HG03060 (cell line): ENCODE measurements around the gene TMEM161A.
"Not testable (repeated sequence)": the region's sequence is repeated elsewhere in the genome, so short reads cannot be mapped to it uniquely, and the experiment has no call there.

ENCODE experiments used
- ATAC-seq: cut with Tn5 transposase; IDR thresholded peaks from one replicate; pipeline ENCODE4 v1.9.1; 2021; ENCODE audit warnings: low read depth, moderate number of reproducible peaks; ENCODE audit not compliant: unreplicated experiment

TMEM161A gene

DNA sequence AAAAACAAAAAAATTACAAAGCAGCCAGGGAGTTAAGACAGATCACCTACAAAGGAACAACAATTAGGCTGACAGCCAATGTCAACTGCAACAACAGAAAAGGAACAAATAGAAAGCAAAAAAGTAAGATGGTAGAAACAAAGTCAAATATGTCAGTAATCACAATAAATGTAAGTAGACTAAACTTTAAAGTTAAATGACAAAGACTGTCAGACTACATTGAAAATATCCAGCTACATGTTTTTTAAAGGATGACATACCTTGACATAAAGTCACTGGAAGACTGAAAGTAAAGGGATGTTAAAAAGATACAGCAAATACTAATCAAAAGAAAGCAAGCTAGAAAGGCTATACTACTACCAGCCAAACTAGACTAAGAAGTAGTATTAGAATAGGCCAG lies 14.9 kb downstream of the TMEM161A start:
- no peak for ATAC-seq

DNA sequence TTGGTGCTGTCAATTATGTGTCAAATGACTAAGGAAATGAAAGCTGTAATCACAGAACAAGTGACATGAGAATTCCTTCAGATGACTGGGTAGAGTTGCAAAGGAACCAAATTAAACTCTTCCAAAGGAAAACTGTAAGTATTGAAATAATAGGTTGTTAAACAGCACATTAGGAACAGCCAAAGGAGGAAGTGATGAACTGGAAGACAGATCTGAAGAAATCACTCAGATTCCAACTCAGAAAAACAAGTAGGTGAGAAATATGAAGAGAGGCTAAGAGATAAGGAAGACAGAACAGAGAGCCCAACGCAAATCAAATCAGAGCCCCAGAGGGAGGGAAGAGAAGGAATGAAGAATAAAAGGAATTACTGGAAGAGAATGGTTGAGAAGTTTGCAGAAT lies 15.4 kb downstream of the TMEM161A start:
- ATAC-seq, result no peak

- no peak for ATAC-seq
These were observed 16.9 kb downstream of the TMEM161A start for GRCh38 chr19:19121371-19121770.

DNA sequence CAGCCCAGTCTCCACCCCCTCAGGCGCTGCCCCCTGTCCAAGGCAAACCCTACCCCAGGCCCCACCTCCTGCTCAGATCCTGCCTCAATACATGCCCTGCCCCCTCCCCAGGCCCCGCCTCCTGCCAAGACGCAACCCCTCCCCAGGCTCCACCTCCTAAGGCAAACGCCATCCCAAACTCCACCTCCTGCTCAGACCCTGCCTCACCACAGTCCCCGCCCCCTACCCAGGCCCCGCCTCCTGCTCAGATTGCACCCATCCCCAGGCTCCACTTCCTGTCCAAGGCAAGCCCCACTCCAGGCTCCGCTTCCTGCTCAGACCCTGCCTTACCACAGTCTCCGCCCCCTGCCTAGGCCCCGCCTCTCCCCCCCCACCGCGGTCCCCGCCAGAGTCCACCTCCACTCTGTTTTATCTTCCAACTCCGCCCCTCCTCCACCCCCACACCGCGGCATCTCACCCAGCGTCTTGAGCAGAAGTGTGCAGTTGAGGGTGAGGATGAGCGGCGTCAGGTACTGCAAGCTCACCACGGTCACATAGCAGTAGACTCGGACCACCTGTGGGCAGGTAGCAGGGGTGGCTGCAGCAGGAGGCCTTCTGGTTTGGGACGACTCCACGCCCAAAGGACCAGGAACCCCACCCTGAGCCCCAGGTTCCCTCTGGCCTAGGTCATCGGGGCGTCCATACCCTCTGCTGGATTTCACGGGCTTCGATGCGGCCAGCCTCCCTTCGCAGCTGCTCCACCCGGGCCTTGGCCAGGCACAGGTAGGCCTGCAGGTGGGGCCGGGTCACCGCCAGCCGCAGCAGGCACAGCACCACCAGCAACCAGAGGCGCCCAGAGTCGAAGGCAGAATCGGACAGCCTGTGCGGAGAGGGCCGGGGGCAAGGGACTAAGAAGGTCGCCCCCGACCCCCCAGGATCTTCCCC lies 17.7 kb downstream of the TMEM161A start:
- ATAC-seq, result no peak

DNA sequence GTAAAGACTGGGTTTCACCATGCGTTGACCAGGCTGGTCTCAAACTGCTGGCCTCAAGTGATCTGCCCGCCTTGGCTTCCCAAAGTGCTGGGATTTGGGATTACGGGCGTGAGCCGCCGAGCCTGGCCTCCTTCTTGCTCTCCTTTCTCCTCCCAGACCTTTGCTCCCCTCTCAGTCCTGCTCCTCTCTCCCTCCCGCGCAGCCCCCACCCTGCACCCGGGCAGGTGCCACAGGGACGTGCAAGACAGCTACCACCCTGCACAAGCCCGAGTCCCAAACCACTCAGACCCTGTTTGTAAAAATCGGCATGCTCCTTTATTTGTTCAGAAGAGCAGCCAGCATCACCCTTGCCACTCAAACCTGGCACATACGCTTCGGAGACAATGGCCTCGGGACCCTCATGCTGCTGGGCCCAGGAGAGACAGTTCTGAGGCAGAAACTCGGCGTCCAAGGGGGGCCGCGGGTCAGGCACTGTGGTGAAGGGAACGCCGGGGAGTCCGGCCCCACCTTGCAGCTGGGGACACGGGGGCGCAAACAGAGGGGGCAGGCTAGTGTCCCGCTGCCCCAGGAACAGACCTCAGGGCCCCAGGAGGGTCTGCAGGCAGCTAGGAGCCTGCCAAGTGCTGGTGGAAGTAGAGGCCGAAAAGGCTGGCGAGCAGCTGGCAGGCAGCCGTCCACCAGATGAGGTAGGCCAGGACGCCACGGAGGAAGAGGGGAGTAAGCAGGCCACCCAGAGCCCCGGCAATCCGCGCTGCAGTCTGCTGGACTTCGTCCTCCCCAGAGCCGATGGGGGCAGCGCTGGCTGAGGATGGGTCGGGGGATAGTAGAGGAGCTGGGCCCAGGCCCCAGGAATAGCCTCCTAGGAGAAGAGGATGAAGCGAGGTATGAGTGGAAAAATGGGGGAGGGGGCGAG lies 18.7 kb downstream of the TMEM161A start:
- ATAC-seq, result no peak

GRCh38 chr19:19115954-19116353 lies 22.3 kb downstream of the TMEM161A start:
- no peak for ATAC-seq

- ATAC-seq, result no peak
These were observed 25.1 kb downstream of the TMEM161A start for GRCh38 chr19:19113040-19113626.

DNA sequence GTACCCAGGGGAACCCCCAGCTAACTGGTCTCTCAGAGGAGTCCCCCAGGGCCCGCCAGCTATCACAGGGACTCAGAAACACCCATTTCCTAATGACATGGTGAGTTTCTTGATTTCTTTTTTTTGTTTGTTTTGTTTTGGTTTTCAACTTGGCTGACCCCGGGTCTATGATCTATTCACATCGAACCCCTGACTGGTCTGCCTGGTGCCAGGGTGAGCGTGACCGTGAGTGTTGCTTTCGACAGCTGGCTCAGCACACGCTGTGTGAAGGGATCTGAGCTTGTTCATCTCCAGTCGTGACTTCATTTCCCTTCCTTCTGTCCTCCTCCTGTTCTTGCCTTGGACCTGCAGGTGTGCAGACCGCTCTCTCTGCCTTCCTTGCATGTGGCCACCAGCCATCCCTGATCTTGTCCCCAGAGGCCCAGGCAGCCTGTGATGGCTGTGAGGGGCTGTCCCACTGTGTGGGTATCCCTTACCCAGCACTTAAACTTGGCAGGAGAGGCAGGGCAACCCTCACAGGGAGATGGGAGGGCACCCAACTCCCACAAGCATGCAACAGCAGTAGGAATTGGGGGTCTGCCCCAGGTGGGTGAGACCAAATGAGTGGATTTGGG lies 26.2 kb downstream of the TMEM161A start:
- no peak for ATAC-seq

GRCh38 chr19:19111136-19111835 lies 27.0 kb downstream of the TMEM161A start:
- ATAC-seq, result no peak

DNA sequence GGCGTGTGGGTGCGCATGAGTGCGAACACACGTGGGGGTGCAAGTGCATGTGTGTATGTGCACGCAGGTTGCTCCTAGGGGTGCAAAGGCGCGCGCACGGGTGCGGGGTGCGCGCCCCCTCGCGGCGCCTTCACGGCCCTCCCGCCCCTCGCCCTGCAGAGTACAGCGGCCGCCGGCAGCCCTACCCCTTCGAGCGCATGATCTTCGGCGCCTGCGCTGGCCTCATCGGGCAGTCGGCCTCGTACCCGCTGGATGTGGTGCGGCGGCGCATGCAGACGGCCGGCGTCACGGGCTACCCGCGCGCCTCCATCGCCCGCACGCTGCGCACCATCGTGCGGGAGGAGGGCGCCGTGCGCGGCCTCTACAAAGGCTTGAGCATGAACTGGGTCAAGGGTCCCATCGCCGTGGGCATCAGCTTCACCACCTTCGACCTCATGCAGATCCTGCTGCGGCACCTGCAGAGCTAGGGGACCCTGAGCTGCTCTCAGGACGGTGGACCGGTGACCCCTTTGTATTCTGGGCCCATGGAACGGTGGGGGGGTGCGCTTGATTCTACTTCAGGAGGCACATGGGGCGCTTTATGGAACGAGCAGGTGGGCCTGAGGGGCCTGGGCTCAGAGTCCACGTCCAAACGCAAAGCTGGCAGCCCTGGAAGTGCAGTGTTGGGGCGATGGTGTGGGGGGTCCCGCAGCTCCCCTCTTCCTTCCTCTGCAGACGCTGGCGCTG lies 27.7 kb downstream of the TMEM161A start:
- ATAC-seq, result no peak

- ATAC-seq, result no peak
These were observed 28.7 kb downstream of the TMEM161A start for GRCh38 chr19:19109601-19110000.

DNA sequence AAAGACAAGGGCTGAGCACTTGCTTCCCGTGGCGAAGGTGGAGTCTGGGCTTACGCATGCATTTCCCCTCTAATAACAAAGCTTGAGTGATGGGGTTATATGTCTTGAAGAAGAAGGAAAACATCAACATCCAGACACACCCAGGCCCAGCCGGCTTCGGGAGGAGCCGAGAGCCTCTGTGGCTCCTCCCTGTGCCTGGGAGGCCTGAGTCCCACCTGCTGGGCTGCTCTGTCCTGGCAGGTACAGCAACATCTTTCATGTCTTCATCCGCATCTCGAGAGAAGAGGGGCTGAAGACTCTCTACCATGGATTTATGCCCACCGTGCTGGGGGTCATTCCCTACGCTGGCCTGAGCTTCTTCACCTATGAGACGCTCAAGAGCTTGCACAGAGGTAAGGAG lies 30.6 kb downstream of the TMEM161A start:
- no peak for ATAC-seq

GRCh38 chr19:19106938-19107337 lies 31.3 kb downstream of the TMEM161A start:
- ATAC-seq, result not testable (repeated sequence)

DNA sequence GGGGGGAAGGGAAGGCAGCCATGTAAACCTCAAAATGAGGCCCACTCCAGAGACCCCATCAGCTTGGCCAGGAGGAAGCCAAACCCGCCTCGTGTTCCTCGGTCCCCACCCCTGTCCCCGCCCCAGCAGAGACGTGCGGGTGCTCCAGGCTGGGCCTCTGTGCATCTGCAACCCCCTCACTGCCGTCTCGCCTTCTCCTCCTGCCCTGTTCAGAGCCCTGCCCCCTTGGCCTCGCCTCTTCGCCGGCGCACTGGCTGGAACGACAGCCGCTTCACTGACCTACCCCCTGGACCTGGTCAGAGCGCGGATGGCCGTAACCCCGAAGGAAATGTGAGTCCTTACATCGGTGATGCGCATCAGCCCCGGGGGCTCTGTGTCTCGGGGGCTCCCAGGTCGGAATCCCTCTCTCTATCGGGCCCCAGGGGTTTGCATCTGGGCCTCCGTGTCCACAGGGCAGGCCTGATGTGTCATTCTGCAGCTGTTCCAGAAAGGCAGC lies 32.2 kb downstream of the TMEM161A start:
- ATAC-seq, result no peak

DNA sequence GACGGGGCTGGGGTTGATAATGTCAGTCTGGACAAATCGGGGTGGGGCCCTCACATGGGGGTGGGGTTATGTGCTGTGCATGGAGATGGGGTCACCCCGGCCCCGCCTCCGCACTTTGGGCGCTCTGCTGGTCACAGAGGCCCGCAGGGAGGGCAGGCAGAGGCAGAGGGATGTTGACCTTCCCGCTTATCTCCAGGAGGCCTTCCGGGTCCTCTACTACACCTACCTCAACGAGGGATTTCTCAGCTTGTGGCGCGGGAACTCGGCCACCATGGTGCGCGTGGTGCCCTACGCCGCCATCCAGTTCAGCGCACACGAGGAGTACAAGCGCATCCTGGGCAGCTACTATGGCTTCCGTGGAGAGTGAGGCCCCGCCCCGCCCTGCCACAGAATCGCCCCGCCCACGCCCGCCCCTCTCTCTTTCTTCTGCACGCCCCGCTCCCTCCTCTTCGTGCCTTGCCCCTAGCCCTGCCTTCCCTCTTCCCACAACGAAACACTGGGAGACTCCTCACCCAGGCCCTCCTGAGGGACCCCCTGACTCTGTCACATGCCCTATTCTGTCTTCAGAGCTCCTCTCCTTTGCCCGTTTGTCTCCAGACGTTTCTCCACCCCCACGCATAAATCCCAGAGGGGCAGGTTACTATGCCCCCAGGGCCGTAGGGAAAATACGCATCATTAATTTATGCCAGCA lies 32.8 kb downstream of the TMEM161A start:
- no peak for ATAC-seq

DNA sequence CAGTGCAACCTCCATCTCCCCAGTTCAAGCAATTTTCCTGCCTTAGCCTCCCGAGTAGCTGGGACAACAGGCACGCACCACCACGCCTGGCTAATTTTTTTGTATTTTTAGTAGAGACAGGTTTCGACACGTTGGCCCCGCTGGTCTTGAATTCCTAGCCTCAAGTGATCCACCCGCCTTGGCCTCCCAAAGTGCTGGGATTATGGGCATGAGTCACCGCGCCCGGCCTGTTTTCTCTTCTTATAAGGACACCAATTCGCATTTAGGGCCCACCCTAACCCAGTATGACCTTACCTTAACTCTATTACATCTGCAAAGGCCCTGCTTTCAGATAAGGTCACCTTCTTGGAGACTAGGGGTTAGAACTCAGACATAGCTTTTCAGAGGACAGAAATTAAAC lies 35.1 kb downstream of the TMEM161A start:
- no peak for ATAC-seq

- not testable (repeated sequence) for ATAC-seq
These were observed 35.7 kb downstream of the TMEM161A start for GRCh38 chr19:19102566-19102965.

DNA sequence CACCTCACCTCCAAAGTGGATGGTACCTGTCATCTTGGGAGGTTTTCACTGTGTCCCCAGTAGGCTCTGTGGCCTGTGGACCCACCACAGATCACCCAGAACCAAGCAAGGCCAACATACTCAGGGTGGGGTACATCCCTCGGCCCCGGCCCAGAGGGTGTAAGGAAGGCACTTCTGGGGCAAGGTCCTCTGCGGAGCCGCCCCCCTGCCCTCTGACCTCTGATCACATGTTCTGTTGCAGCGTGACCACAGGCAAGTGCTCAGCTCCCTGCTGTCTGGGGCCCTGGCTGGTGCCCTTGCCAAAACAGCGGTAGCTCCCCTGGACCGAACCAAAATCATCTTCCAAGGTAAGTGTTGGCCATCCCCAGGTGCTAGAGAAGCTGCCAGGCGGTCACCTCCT lies 36.7 kb downstream of the TMEM161A start:
- no peak for ATAC-seq
